Measurements from ENCODE around the gene MAML2.

The MAML2 gene

DNA sequence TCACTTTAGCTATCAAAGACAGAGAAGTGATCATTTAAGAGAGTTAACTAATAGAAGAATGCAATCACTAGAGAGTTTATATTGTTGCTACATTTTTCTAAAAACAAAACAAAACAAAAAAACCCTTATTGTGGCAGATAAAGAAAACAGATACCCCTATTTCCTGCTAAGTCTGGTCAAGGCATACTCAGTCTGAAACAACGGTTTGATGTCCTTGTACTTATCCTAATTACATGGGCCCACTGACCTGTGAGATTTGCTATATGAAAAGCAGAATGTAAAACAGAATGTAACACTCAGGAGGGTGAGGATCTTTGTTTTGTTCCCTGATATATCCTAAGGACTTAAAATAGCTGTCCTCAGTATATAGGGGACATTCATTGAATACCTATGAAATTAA is 24.6 kb downstream of the MAML2 start:
- DNase-seq (ENCODE audit: low spot score), result no peak

DNA sequence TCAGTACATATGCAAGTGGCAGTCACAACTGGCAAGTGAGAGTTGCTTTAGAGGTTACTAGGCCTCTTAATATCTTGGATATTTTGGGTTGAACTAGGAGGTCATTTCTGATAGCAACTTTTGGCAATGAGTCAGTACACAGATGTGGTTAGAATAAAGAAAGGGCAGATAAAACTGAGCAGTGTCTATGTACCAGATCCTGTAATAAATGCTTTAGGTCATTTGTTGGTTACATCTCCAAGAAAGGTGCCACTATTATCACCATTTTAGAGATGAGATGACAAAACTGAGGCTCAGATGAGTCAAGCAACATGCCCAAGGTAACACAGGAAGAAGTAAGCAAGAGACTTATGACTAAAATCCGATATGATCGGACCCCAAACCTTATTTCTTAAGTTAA is 25.0 kb downstream of the MAML2 start:
- DNase-seq (ENCODE audit: low spot score), result peak; percentile 76

DNA sequence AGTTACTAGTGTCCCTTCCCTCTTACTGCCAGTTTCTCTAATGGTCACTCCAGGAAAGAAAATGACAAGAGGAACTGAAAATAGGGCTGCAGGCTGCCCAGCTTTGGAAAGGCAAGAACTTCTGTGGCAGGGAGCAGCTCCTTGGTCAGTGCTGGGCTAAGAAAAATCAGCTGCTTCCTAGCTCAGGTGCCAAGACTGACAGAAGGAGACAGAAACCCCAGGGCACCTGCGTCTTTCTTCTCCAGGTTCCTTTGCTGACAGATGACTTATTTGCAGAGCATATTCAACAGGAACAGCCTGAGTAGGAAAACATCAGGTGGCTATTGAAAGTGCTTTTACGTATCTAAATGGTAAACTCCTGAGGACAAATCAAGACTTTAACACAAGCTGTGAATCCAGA is 25.4 kb downstream of the MAML2 start:
- DNase-seq (ENCODE audit: low spot score), result no peak

DNA sequence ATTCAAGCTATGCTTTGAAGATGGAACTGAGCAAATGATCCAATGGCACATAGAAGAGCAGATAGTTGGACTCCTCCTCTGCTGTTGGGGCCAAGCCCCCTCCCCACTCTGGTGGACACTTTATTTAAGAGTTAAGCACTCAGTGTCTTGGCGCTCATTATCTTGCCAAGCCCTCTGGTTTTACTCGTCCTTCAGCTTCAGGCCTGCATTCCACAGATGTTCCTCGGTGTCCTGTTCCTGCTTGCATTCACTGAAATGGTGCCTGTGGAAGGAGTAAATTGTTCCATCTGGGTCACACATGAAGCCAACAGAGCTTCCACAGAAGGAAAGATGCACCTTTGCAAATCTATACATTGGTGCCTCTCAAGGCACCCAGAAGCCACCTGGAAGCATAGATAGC is 26.1 kb downstream of the MAML2 start:
- no peak for DNase-seq (ENCODE audit: low spot score)

- no peak for DNase-seq (ENCODE audit: low spot score)
Measured at GRCh38 chr11:96315476-96315875, 27.5 kb downstream of the MAML2 start.

GRCh38 chr11:96314326-96315020 is 28.5 kb downstream of the MAML2 start:
- no peak for DNase-seq (ENCODE audit: low spot score)

DNA sequence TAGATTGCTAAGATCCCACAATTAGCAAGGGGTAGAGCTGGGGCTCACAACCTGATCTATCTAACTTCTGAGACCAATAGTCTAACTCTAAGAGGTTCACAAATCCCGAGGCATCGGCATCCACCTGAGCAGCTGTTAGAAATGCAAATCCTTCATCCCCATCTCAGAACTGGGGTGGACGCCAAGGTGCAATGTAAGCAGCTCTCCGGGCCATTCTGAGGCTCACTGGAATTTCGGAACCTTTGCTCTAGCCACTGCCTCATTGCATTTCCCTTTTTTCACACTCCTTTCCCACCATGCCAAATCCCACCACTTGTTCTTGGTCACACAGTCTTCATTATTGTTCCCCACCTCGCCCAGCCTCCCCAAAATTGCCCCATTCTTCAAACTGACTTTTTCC is 29.8 kb downstream of the MAML2 start:
- DNase-seq (ENCODE audit: low spot score), result no peak

DNA sequence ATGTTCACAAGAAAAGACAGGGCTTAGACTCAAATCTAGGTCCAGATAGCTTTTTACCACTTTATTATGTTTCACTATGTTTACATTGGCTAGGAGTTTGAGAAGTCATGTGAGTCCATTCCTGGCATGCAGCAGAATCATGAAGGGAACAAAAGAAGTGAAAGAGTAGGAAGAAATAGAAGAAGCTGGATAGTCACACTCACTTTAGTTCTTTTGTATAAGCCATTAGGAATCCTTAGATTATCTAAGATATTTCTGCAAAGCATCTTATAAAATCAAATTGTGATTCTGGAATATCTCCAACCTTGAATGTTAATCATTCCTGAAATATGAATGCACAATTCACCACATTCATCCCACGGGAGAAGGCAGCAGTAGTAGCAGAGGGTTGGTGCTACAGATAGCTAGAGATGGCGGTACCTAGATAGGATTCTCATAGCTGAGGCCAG is 31.9 kb downstream of the MAML2 start:
- DNase-seq (ENCODE audit: low spot score), result no peak

GRCh38 chr11:96310236-96310635 is 32.8 kb downstream of the MAML2 start:
- DNase-seq (ENCODE audit: low spot score), result no peak

GRCh38 chr11:96309643-96310017 is 33.4 kb downstream of the MAML2 start:
- DNase-seq (ENCODE audit: low spot score), result no peak

DNA sequence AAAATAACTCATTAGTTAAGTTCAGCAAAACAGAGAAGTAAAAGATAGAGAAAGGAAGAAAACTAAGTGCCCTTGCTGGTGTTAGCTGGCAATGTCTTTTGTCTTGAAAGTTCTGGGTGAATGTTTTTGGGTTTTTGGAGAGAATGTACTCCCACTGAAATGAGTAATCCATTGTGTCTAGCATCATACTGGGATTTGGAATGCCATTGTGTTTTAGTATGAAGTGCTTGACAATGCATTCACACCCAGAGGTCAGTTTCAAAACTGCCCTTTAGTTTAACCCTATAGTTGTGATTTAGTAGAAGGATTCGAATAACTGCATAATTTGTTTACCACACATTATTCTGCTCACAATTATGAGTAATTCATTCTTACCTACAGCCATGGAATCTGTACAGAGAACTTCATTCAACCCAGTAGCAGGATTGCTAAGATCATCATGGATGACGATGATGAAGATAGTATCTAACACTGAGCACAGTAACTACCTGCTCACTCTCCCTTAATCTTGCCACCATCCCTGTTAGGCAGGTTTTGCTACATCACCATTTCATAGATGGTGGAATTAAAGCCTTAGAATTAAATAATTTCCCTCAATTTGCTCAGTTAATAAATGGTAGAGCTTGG is 33.9 kb downstream of the MAML2 start:
- no peak for DNase-seq (ENCODE audit: low spot score)

DNA sequence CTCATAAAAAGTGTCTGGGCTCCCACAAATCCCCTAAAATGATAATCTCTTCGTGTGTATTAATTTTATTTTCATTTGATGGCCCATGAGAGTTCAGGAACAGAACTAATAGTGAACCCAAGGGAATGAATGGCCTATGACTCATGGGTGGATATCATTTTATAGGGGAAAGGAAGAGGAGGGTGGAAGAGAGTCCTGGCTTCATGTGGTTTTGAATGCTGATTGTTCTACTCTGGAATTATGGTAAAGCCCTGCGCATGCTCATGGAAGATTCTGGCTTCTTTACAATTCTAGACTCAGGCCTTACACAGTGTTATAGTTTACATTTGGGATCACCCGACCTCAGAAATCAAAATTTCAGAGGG is 35.2 kb downstream of the MAML2 start:
- DNase-seq (ENCODE audit: low spot score), result no peak

DNA sequence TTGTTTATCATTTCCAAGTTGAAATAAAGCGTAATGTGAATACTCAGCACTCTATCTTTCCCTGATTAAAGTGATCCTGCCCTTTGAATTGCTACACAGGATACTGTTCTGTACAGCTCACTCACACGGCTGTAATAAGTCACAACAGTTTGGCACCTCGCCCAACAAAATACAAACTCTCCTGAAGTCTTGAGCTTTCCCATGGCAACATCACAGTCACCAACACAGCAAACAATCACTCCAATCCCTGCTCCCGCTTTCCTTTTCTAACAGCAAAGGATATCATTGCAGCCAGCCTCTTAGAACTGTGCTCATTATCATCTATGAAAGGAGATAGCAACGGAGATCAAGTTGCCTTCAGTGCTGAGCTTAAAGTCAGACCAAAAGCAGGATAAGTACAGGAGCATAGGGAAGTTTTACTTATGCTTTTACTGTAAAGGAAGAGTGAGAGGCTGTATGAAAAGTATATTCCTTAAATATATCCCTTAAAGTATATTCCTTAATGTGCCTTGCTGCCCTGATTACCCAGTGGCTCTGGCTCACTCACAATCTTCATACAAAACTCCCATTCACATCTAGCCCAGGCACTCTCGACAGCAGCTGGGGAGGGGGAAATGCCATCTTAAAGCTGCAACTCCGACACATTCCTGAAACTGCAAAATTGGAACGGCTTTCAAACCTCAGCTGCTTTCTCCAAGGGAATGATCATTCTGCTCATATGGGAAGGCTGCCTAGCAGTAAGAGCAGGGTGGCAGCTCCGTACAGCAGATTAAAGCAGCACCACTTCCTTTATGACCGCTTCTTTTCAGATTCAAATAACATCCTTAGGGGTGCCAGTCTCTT is 35.8 kb downstream of the MAML2 start:
- DNase-seq (ENCODE audit: low spot score), result no peak

- no peak for DNase-seq (ENCODE audit: low spot score)
Measured at GRCh38 chr11:96306600-96306932, 36.4 kb downstream of the MAML2 start.

DNA sequence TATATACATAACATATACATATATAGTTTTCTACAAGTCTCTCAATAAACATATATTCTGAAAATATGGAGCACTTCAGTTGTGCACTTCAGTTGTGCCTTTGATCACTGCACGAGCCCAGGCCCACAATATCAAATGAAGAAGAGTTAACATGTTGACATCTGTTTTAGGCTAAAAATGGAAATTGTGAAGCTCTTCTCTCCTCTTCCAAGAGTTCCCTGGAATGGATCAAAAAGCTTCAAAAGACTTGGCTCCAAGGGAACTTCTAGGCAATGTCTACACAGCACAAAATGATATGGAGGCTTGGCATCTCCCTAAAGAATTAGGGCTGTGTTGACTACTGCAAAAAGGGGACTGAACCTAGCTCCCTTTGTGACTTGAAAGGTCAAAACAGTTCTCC is 36.9 kb downstream of the MAML2 start:
- no peak for DNase-seq (ENCODE audit: low spot score)

DNA sequence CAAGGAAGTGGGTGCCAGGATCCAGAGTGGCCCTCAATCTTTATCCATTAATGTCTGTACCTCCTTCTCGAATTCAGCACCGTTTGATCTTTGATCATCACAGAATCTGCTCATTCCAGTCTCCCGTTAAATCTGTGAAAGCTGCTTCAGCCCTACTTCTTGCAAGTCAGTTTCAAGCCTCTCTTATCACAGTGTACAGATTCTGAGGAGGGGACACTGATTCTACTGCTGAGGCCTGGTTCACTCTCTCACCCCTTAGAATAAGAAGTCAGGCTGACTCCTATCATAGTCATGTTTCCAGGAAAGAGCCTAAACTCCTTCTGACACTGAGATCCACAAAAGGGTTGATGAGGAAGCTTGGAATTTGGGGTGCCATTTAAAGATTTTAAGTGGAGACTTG is 39.0 kb downstream of the MAML2 start:
- DNase-seq (ENCODE audit: low spot score), result no peak

DNA sequence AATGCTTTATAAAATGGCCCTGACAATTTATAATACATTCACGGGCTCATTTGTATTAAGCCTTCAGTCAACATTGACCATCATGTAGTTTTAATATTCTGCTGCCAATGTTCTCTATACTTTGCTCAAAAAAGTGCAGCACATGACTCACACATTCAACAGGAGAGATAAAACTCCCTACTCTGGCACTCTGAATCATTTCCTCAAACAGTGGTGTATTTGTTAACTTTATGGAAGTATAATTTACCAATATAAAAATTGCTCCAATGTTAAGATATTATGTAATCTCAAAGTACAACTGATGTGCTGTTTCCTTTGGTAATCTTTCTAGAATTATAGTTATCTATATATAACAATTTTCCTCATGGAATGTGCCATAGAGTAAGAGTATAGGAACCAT is 39.9 kb downstream of the MAML2 start:
- no peak for DNase-seq (ENCODE audit: low spot score)

DNA sequence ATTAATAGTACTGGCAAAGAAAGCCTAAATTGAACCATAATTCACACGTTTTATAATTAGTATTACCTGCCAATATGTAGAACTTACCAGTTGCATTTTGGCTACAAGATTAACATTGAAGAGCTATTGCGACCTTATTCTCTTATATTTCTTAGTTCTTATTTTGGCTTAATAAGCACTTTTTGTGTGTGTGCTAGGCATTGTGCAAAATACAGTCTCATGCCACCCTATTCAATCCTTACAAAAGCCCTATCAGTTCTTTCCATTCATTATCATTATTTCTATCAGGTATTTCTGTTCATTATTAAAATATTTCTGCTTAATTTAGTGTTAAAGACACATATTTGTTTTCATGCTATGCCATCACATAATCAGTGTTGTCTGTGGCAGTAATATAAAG is 41.2 kb downstream of the MAML2 start:
- no peak for DNase-seq (ENCODE audit: low spot score)

- DNase-seq (ENCODE audit: low spot score), result no peak
Measured at GRCh38 chr11:96299155-96299888, 43.7 kb downstream of the MAML2 start.

DNA sequence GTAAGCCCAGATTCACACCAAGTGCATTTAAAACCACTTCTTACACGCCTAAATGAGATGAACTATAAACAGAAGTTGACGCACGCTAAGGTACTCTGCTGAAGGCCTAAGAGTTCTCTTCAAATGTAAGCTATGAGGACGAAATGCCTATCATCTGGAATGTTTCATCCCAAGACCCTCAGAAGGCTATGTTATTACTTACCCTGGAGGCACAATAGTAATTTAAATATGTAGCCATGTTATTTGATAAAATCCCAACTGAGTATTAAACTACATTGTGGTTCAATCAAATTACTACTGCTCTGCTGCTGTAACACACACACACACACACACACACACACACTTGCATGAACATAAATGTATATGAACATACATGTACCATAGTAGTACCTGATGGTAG is 47.6 kb downstream of the MAML2 start:
- no peak for DNase-seq (ENCODE audit: low spot score)

GRCh38 chr11:96294289-96294688 is 48.7 kb downstream of the MAML2 start:
- no peak for DNase-seq (ENCODE audit: low spot score)

- DNase-seq (ENCODE audit: low spot score), result peak; percentile 68
Measured at GRCh38 chr11:96293598-96294021, 49.4 kb downstream of the MAML2 start.

- DNase-seq (ENCODE audit: low spot score), result no peak
Measured at GRCh38 chr11:96293109-96293508, 49.9 kb downstream of the MAML2 start.
